Measurements from ENCODE around the gene MISP.
"Not testable (repeated sequence)": the region's sequence is repeated elsewhere in the genome, so short reads cannot be mapped to it uniquely, and the experiment has no call there.

MISP gene, protein sequence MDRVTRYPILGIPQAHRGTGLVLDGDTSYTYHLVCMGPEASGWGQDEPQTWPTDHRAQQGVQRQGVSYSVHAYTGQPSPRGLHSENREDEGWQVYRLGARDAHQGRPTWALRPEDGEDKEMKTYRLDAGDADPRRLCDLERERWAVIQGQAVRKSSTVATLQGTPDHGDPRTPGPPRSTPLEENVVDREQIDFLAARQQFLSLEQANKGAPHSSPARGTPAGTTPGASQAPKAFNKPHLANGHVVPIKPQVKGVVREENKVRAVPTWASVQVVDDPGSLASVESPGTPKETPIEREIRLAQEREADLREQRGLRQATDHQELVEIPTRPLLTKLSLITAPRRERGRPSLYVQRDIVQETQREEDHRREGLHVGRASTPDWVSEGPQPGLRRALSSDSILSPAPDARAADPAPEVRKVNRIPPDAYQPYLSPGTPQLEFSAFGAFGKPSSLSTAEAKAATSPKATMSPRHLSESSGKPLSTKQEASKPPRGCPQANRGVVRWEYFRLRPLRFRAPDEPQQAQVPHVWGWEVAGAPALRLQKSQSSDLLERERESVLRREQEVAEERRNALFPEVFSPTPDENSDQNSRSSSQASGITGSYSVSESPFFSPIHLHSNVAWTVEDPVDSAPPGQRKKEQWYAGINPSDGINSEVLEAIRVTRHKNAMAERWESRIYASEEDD

DNA sequence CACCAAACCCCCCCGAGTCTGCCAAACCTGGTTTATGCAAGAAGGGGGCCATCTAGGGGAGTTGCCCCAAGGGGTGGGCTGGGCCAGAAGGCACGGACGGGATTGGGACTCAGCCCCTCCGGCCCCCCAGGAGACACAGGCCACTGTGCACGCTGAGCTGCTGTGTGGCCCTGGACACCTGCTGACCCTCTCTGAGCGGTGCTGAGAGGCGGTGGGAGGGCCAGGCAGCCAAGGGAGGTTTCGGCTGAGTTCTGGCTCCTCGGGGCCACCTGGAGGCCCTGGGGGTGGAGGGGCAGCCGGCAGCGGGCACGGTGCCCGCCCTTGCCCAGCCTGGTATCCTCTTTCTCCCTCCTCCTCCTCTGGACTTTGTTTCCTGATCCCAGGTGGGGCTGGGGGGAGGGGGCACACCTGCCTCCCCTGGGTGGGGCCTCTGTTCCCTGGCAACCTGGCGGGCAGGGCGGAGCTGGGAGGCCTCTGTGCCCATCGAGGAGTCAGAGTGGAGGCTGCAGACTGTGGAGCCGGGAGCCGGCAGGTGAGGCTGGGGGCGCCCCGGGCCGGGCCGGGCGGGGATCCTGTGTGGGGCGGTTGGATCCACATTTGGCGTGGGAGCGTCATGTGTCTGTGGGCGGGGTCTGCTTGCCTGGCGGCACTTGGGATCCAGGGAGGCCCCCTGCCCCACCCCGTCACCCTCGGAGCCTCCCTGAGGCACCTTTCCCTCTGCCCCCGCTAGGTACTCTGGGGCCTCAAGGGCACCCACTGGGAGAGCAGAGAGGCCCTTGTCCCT is at the start of gene MISP:
Gene MISP (plus strand): TSS at position 473 of the 784 bp plus-strand sequence. CDS start 5,835 bp downstream, outside the sequence.
- Histone ChIP-seq H3K4me3 (ENCODE audit: low read length) (no peak within 1 kb of the TSS), H3K9ac (ENCODE audit: low read length) (peak within 1 kb of the TSS; percentile 64), H3K4me1 (ENCODE audit: control insufficient read depth, insufficient read depth, low read length) (peaks cover 21% of the 10 kb centered on the region), H3K27me3 (replicated peaks; ENCODE audit: control insufficient read depth, insufficient read depth, low read length) (no peaks in the 10 kb centered on the region), H3K36me3 (ENCODE audit: control insufficient read depth, insufficient read depth, low read length, severe bottlenecking) (no peaks in the 10 kb centered on the region), H3K9me3 (ENCODE audit: control insufficient read depth, low read length) (peaks cover 7% of the 10 kb centered on the region)
- no peak for DNase-seq (ENCODE audit: low read depth)

GRCh38 chr19:702847-703246 is 48.1 kb upstream of the MISP start:
- not testable (repeated sequence) for H3K4me1 ChIP-seq (ENCODE audit: control insufficient read depth, insufficient read depth, low read length); H3K9me3 ChIP-seq (ENCODE audit: control insufficient read depth, low read length); DNase-seq (ENCODE audit: low read depth); H3K4me3 ChIP-seq (ENCODE audit: low read length); H3K27me3 ChIP-seq (replicated peaks; ENCODE audit: control insufficient read depth, insufficient read depth, low read length); H3K9ac ChIP-seq (ENCODE audit: low read length); H3K36me3 ChIP-seq (ENCODE audit: control insufficient read depth, insufficient read depth, low read length, severe bottlenecking)

DNA sequence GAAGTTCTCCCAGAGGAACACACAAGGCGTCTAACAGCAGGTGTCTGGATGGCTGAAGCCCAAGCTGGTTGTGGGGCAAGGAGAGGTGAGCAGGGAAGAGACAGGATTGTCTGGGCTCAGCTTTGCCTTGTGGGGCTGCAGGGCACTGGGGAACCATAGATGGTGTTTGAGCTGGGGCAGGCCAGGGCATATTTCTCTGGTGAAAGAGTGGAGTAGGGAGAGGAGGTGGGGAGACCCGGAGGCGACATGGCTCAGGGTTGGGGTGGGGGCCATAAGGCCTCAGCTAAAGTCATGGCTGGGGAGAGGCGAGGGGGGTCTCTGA is 47.6 kb upstream of the MISP start:
- peak overlapping the region; percentile 52 for H3K4me3 ChIP-seq (ENCODE audit: low read length)
- H3K4me1 ChIP-seq (ENCODE audit: control insufficient read depth, insufficient read depth, low read length): peaks cover 11% of the 10 kb centered on the region
- no peak for DNase-seq (ENCODE audit: low read depth)
- no peaks in the 10 kb centered on the region for H3K9me3 ChIP-seq (ENCODE audit: control insufficient read depth, low read length)
- H3K27me3 ChIP-seq (replicated peaks; ENCODE audit: control insufficient read depth, insufficient read depth, low read length): peaks cover 5% of the 10 kb centered on the region
- H3K9ac ChIP-seq (ENCODE audit: low read length): no peak overlapping the region
- H3K36me3 ChIP-seq (ENCODE audit: control insufficient read depth, insufficient read depth, low read length, severe bottlenecking): no peaks in the 10 kb centered on the region

- no peak overlapping the region for H3K9ac ChIP-seq (ENCODE audit: low read length)
- H3K4me3 ChIP-seq (ENCODE audit: low read length): peak overlapping the region; percentile 52
- H3K27me3 ChIP-seq (replicated peaks; ENCODE audit: control insufficient read depth, insufficient read depth, low read length): peaks cover 5% of the 10 kb centered on the region
- DNase-seq (ENCODE audit: low read depth): peak; percentile 76
- no peaks in the 10 kb centered on the region for H3K36me3 ChIP-seq (ENCODE audit: control insufficient read depth, insufficient read depth, low read length, severe bottlenecking)
- H3K4me1 ChIP-seq (ENCODE audit: control insufficient read depth, insufficient read depth, low read length): peaks cover 11% of the 10 kb centered on the region
- no peaks in the 10 kb centered on the region for H3K9me3 ChIP-seq (ENCODE audit: control insufficient read depth, low read length)
Measured at GRCh38 chr19:703651-704446, 47.1 kb upstream of the MISP start.

GRCh38 chr19:704447-704741 is 46.5 kb upstream of the MISP start:
- H3K4me1 ChIP-seq (ENCODE audit: control insufficient read depth, insufficient read depth, low read length): peaks cover 11% of the 10 kb centered on the region
- H3K9me3 ChIP-seq (ENCODE audit: control insufficient read depth, low read length): no peaks in the 10 kb centered on the region
- no peaks in the 10 kb centered on the region for H3K36me3 ChIP-seq (ENCODE audit: control insufficient read depth, insufficient read depth, low read length, severe bottlenecking)
- H3K27me3 ChIP-seq (replicated peaks; ENCODE audit: control insufficient read depth, insufficient read depth, low read length): peaks cover 2% of the 10 kb centered on the region
- no peak overlapping the region for H3K4me3 ChIP-seq (ENCODE audit: low read length)
- no peak for DNase-seq (ENCODE audit: low read depth)
- H3K9ac ChIP-seq (ENCODE audit: low read length): no peak overlapping the region

GRCh38 chr19:708154-709143 is 42.5 kb upstream of the MISP start, which contains the start of gene PALM:
Gene PALM (plus strand): TSS chr19:708935. CDS start chr19:709147, 212 bp downstream.
- peak within 1 kb of the TSS; percentile 85 for H3K4me3 ChIP-seq (ENCODE audit: low read length)

GRCh38 chr19:709196-709964 is 41.5 kb upstream of the MISP start:
- no peaks in the 10 kb centered on the region for H3K36me3 ChIP-seq (ENCODE audit: control insufficient read depth, insufficient read depth, low read length, severe bottlenecking)
- peak overlapping the region; percentile 88 for H3K9ac ChIP-seq (ENCODE audit: low read length)
- peak; percentile 49 for DNase-seq (ENCODE audit: low read depth)
- H3K4me3 ChIP-seq (ENCODE audit: low read length): peak overlapping the region; percentile 85
- H3K9me3 ChIP-seq (ENCODE audit: control insufficient read depth, low read length): no peaks in the 10 kb centered on the region
- no peaks in the 10 kb centered on the region for H3K27me3 ChIP-seq (replicated peaks; ENCODE audit: control insufficient read depth, insufficient read depth, low read length)
- peaks cover 23% of the 10 kb centered on the region for H3K4me1 ChIP-seq (ENCODE audit: control insufficient read depth, insufficient read depth, low read length)

More at GRCh38 chr19:708154-709143, 42.5 kb upstream of the MISP start, which contains the start of gene PALM:
- H3K27me3 ChIP-seq (replicated peaks; ENCODE audit: control insufficient read depth, insufficient read depth, low read length): no peaks in the 10 kb centered on the region
- H3K9me3 ChIP-seq (ENCODE audit: control insufficient read depth, low read length): no peaks in the 10 kb centered on the region
- H3K36me3 ChIP-seq (ENCODE audit: control insufficient read depth, insufficient read depth, low read length, severe bottlenecking): no peaks in the 10 kb centered on the region
- H3K4me1 ChIP-seq (ENCODE audit: control insufficient read depth, insufficient read depth, low read length): peaks cover 23% of the 10 kb centered on the region
- H3K9ac ChIP-seq (ENCODE audit: low read length): peak within 1 kb of the TSS; percentile 88
- DNase-seq (ENCODE audit: low read depth): peak; percentile 80

GRCh38 chr19:709965-710571 is 40.8 kb upstream of the MISP start:
- H3K36me3 ChIP-seq (ENCODE audit: control insufficient read depth, insufficient read depth, low read length, severe bottlenecking): no peaks in the 10 kb centered on the region
- H3K9me3 ChIP-seq (ENCODE audit: control insufficient read depth, low read length): no peaks in the 10 kb centered on the region
- H3K9ac ChIP-seq (ENCODE audit: low read length): peak overlapping the region; percentile 88
- peaks cover 23% of the 10 kb centered on the region for H3K4me1 ChIP-seq (ENCODE audit: control insufficient read depth, insufficient read depth, low read length)
- H3K4me3 ChIP-seq (ENCODE audit: low read length): peak overlapping the region; percentile 85
- DNase-seq (ENCODE audit: low read depth): peak; percentile 29
- H3K27me3 ChIP-seq (replicated peaks; ENCODE audit: control insufficient read depth, insufficient read depth, low read length): no peaks in the 10 kb centered on the region

GRCh38 chr19:710767-711166 is 40.1 kb upstream of the MISP start:
- Histone ChIP-seq H3K27me3 (replicated peaks; ENCODE audit: control insufficient read depth, insufficient read depth, low read length) (no peaks in the 10 kb centered on the region), H3K36me3 (ENCODE audit: control insufficient read depth, insufficient read depth, low read length, severe bottlenecking) (no peaks in the 10 kb centered on the region), H3K9ac (ENCODE audit: low read length) (peak overlapping the region; percentile 88), H3K9me3 (ENCODE audit: control insufficient read depth, low read length) (no peaks in the 10 kb centered on the region), H3K4me3 (ENCODE audit: low read length) (peak overlapping the region; percentile 85), H3K4me1 (ENCODE audit: control insufficient read depth, insufficient read depth, low read length) (peaks cover 23% of the 10 kb centered on the region)
- no peak for DNase-seq (ENCODE audit: low read depth)

Data from adipocyte (in vitro differentiated cells).